Gastrocnemius medialis (tissue), 4 donors: Measurements from ENCODE around the gene PLEKHA4. TPM values are rescaled to one million over a fixed set of nuclear protein-coding genes. Genes with fewer than 3 reads are reported as not detected.
"Not testable (repeated sequence)": the region's sequence is repeated elsewhere in the genome, so short reads cannot be mapped to it uniquely, and the experiment has no call there.

Source experiments
- ATAC-seq, 2 donors: fragments of 150-250 bp; one replicate each; pipeline ENCODE4 v1.9.1; 2016
- DNase-seq, 2 donors: peaks; one replicate each; pipeline ENCODE4 v3.0.0-alpha.2; 2019
- H3K27ac ChIP-seq, 4 donors: fragments of 200-600 bp; sonication (generic); 1 replicate in 1 of 4; 2 replicates in 3 of 4; pipeline ENCODE4 v1.5.1; 2016 to 2018; ENCODE audit warnings: mild to moderate bottlenecking in 2 of 4, moderate library complexity in 1 of 4
- H3K27me3 ChIP-seq, 3 donors: fragments of 200-600 bp; sonication (generic) in 2 of 3; 1 replicate in 1 of 3; 2 replicates in 2 of 3; pipeline versions ENCODE4 v1.5.1 to v1.6.0; 2016 to 2019; ENCODE audit warnings: mild to moderate bottlenecking in 1 of 3, moderate library complexity in 1 of 3
- H3K36me3 ChIP-seq, 2 donors: fragments of 200-600 bp; sonication (generic) in 1 of 2; one replicate each; pipeline ENCODE4 v1.5.1; 2017 to 2018
- H3K4me1 ChIP-seq, 2 donors: fragments of 200-600 bp; sonication (generic) in 1 of 2; one replicate each; pipeline ENCODE4 v1.5.1; 2016 to 2017; ENCODE audit warnings: mild to moderate bottlenecking in 2 of 2
- H3K4me3 ChIP-seq, 4 donors: fragments of 200-600 bp; sonication (generic) in 3 of 4; 1 replicate in 1 of 4; 2 replicates in 3 of 4; pipeline ENCODE4 v1.5.1; 2016 to 2019; ENCODE audit warnings: mild to moderate bottlenecking in 2 of 4
- H3K9me3 ChIP-seq, 3 donors: fragments of 200-600 bp; sonication (generic) in 2 of 3; 1 replicate in 1 of 3; 2 replicates in 2 of 3; pipeline ENCODE4 v1.5.1; 2016 to 2019
- CTCF ChIP-seq, 5 experiments: fragments of 450-650 bp in 3 of 5; fragments of 200-600 bp in 2 of 5; sonication (generic) in 2 of 5; IDR thresholded peaks in 4 of 5; conservative IDR thresholded peaks in 1 of 5; 1 replicate in 4 of 5; 2 replicates in 1 of 5; pipeline ENCODE4 v1.5.1; 2016 to 2019; ENCODE audit warnings: antibody characterized with exemption in 5 of 5, mild to moderate bottlenecking in 3 of 5, moderate library complexity in 3 of 5
- POLR2A ChIP-seq, 2 donors: fragments of 450-650 bp; IDR thresholded peaks; one replicate each; pipeline ENCODE4 v1.6.1; 2017; ENCODE audit warnings: antibody characterized with exemption in 2 of 2, mild to moderate bottlenecking in 2 of 2, moderate library complexity in 2 of 2
- in situ Hi-C, 4 donors: fragments of 200-750 bp; cut with MboI; loops; one replicate each; pipeline versions ENCODE4 v1.15.0 to v1.8.0; 2017; ENCODE audit warnings: low sequenced_read_pairs in 4 of 4
- intact Hi-C: fragments of 100-400 bp; cut with DNase I; formaldehyde crosslinking; loops from one replicate; pipeline ENCODE4 v1.15.1; 2023; ENCODE audit warnings: low total_unique reads
- total RNA-seq, 4 donors: library from RNA; depleted of rRNA; stranded (reverse); fragments of >200 nt; gene quantifications; one replicate each; pipeline versions ENCODE4 v1.1.0 to v1.2.3, GENCODE V29; 2016

Gene PLEKHA4
- total RNA-seq, 4 donors from 2014 or later: 3.4 to 9.7 (median 6.3) TPM

- peaks cover 2 to 78% of the 10 kb centered on the region in 2 donors for H3K36me3 ChIP-seq
- H3K4me3 ChIP-seq: no peak overlapping the region
- no peak for TF ChIP-seq POLR2A (IDR thresholded peaks at IDR 0.05)
- H3K4me1 ChIP-seq: peaks cover 0 to 12% of the 10 kb centered on the region in 2 donors
- DNase-seq (no peak), ATAC-seq (peak in 1 of 2 donors; percentile 22)
- no peaks in the 10 kb centered on the region for H3K27me3 ChIP-seq
- intact Hi-C loops (no loop called here), in situ Hi-C loops (no loop called here)
- H3K9me3 ChIP-seq: no peaks in the 10 kb centered on the region
- H3K27ac ChIP-seq: no peak overlapping the region
Measured at GRCh38 chr19:48913114-48913889, 44.9 kb upstream of the PLEKHA4 start.

- in situ Hi-C loops: no loop called here
- H3K9me3 ChIP-seq: no peaks in the 10 kb centered on the region
- intact Hi-C loops: no loop called here
- peak overlapping the region in 2 of 4 donors; percentile 75 to 87 for H3K27ac ChIP-seq
- DNase-seq (no peak), ATAC-seq (no peak)
- no peaks in the 10 kb centered on the region for H3K27me3 ChIP-seq
- H3K4me3 ChIP-seq: no peak overlapping the region
- H3K4me1 ChIP-seq: peaks cover 5 to 16% of the 10 kb centered on the region in 2 donors
- H3K36me3 ChIP-seq: peaks cover 2 to 84% of the 10 kb centered on the region in 2 donors
- TF ChIP-seq POLR2A (IDR thresholded peaks at IDR 0.05) (no peak), CTCF (IDR thresholded peaks at IDR 0.05 in 4 of 5, conservative IDR thresholded peaks at IDR 0.05 in 1 of 5) (no peak)
Measured at GRCh38 chr19:48910803-48911202, 42.4 kb upstream of the PLEKHA4 start.

GRCh38 chr19:48909424-48910077 lies 41.1 kb upstream of the PLEKHA4 start:
- in situ Hi-C loops, intact Hi-C loops: not testable (repeated sequence)
- peak overlapping the region; percentile 75 to 87 (median 82) for H3K27ac ChIP-seq

DNA sequence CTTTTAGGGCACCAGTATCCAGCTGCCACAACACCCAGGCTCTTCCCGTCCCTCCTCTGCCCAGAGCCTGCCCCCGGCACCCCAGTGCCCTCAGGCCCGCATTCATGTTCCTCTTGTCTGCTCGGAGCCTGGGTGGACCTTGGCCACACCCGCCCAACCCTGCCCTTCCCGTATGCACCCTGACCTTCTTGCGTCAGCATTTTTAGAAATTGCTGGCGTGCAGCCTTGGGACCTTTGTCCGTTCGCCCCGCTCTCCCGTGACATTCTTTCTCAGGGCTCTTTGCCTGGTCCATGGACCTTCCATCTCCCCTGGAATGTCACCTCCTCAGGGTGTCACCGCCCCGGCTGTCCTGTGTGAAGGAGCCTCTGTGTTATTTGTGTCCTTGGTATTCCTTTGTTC lies 39.3 kb upstream of the PLEKHA4 start:
- Histone ChIP-seq H3K27me3 (no peaks in the 10 kb centered on the region), H3K9me3 (no peaks in the 10 kb centered on the region), H3K4me1 (peaks cover 9 to 20% of the 10 kb centered on the region in 2 donors), H3K4me3 (no peak overlapping the region), H3K36me3 (peaks cover 0 to 74% of the 10 kb centered on the region in 2 donors), H3K27ac (peak overlapping the region; percentile 75 to 87 (median 82))
- TF ChIP-seq CTCF (IDR thresholded peaks at IDR 0.05 in 4 of 5, conservative IDR thresholded peaks at IDR 0.05 in 1 of 5) (no peak), POLR2A (IDR thresholded peaks at IDR 0.05) (no peak)
- intact Hi-C loops (no loop called here), in situ Hi-C loops (no loop called here)
- ATAC-seq (no peak), DNase-seq (no peak)

More at GRCh38 chr19:48909424-48910077, 41.1 kb upstream of the PLEKHA4 start:
- DNase-seq: peak in 1 of 2 donors; percentile 47
- not testable (repeated sequence) for ATAC-seq, H3K27me3 ChIP-seq, H3K4me3 ChIP-seq, H3K9me3 ChIP-seq
- H3K36me3 ChIP-seq: peaks cover 2 to 85% of the 10 kb centered on the region in 2 donors
- peaks cover 5 to 17% of the 10 kb centered on the region in 2 donors for H3K4me1 ChIP-seq

GRCh38 chr19:48906324-48906723 lies 37.9 kb upstream of the PLEKHA4 start:
- DNase-seq (no peak), ATAC-seq (no peak)
- H3K36me3 ChIP-seq: peaks cover 0 to 60% of the 10 kb centered on the region in 2 donors
- peaks cover 22 to 33% of the 10 kb centered on the region in 2 donors for H3K4me1 ChIP-seq
- no peak overlapping the region for H3K4me3 ChIP-seq
- in situ Hi-C loops (no loop called here), intact Hi-C loops (no loop called here)
- H3K9me3 ChIP-seq: no peaks in the 10 kb centered on the region
- TF ChIP-seq POLR2A (IDR thresholded peaks at IDR 0.05) (no peak), CTCF (IDR thresholded peaks at IDR 0.05 in 4 of 5, conservative IDR thresholded peaks at IDR 0.05 in 1 of 5) (no peak)
- no peaks in the 10 kb centered on the region for H3K27me3 ChIP-seq
- peak overlapping the region in 3 of 4 donors; percentile 54 to 87 (median 84) for H3K27ac ChIP-seq
